ENCODE results near the gene HS3ST3B1. TPM values are rescaled to one million over a fixed set of nuclear protein-coding genes. Genes with fewer than 3 reads are reported as not detected.

HS3ST3B1 gene
- total RNA-seq, 1 donor from 2014 or later: 0.13 TPM

DNA sequence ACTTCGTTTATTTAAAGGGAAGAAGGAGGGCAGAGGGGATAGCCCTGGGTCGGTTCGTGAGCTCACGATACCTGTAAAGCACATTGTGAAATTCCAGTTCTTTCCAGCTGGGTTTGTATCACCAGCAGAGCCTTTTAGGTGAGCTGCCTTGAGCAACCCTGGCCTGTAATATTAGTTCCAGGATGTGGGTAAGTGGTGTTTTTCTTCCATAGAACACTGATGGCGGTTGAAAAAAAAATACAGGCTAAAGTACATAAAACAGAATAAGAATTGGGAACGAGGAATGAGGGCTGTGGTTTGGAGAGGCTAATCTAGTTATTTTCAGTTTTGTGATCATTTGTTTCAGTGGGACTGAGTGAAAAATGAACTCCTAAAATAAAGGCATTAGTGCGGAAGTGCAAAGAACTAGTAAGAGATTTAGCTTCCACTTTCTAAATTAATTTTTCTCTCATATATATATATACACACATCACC is 20.6 kb downstream of the HS3ST3B1 start:
- DNase-seq (ENCODE audit: low read depth, low spot score): no peak

DNA sequence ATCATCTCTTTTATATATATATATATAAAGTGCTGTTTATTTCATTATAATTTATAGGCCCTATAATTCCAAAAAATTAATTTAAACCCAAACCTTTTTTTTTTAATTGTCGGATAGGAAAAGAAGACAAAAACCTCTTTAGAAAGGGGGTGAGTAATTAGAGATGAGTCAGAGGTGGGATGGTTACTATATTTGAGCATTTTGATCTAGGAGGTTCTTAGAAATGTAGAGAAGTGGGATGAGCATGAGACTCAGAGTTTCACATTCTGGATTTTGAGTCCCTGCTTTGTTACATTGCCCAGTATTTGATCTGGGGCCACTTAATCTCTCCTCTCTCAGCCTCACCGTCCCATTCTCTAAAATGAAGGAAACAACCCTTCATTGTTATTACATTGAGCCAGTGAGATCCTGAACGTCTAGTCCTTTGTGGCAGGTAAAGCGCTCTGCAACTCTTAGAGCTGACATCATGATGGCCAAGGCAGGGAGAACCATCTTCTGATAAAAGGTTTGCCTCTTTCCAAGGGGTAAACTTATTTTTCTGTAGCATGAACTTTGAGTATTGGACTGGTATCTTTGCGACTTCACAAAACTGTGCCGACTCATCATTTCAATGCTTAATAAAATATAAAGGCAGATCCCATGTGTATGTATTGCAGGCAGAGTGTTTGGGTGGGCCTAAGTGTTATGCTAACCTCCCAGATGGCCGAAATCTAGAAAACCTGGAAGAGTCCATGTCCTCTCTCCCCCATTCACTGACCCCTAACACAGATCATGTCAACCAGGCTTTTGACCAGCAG is 21.3 kb downstream of the HS3ST3B1 start:
- DNase-seq (ENCODE audit: low read depth, low spot score): no peak

GRCh38 chr17:14323522-14323981 is 22.7 kb downstream of the HS3ST3B1 start:
- DNase-seq (ENCODE audit: low read depth, low spot score): no peak

GRCh38 chr17:14325618-14326167 is 24.8 kb downstream of the HS3ST3B1 start:
- DNase-seq (ENCODE audit: low read depth, low spot score): no peak

DNA sequence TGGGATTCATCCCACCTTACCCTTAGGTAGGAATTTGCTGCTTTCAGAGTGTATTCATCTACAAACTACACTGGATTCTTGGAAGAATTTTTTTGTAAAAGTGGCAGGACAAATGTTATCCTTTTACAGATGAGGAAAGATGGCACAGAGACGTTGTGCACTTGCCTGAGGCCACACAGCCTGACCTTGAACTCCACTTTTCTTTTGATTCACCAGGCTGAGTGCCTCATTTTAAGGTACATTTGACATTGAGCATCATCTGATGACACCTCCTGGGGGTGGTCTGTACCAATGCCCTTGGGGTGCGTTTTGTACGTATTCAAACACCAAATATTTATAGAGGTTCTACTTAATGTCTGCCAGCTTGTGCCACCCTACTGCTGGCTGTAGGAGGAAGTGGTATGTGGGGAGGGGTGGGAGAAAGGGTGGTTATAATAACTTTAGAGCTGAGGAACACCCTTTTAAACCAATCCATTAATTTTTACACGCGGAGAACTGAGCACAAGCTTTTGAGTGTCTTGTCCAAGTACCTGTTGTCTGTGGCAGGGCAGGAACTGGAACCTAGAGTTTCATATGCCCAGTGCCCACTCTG is 29.1 kb downstream of the HS3ST3B1 start:
- no peak for DNase-seq (ENCODE audit: low read depth, low spot score)

- no peak for DNase-seq (ENCODE audit: low read depth, low spot score)
Measured at GRCh38 chr17:14330492-14330962, 29.6 kb downstream of the HS3ST3B1 start.

DNA sequence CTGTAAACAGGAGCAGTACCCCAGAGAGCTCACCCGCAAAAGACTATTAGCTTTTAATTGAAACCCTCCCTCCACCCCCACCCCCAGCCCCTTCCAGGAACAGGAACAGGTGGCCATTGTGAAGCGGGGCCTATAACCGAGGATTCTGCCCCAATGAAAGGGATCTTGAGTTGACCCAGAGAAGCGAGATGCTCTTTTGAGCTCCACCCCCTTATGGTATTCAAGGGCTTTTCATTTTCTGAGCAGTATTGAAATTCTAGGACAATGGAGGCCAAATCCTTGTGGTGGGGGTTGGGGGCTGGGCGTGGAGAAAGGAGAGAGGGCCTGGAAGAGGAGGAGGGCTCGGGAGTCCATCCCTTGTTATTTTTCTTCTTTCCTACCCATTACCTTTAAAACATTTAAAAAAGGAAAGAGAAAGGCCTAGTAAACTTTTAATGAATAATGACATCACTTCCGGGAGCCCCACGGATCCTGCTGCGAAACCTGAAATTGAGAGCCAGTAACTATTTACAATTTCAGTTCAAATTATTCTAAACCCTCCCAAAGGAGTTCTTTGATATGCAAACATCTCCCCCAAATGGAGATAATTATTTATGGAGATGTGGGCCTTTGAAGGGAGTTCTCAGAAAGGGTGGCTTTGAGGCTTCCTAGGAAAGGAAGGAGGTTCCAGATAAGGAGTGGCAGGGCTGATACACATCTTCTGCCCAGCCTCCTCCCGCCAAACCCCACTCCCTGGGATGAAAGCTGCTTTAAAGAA is 30.5 kb downstream of the HS3ST3B1 start:
- no peak for DNase-seq (ENCODE audit: low read depth, low spot score)

DNA sequence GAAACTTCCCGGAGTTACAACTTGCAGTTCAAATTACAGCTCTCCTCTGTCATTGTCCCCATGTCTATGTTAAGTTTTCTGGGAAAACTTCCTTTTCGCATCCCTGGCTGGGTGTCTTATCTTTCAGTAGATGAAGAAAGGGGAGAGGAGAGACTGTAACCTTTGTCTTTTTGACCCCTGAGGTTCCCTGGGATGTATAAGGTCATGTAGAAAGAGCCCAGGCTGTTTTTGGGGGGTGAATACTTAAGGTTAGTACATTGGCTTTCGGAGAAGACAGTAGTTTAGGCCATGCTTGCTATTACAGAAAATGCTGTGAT is 31.1 kb downstream of the HS3ST3B1 start:
- no peak for DNase-seq (ENCODE audit: low read depth, low spot score)

DNA sequence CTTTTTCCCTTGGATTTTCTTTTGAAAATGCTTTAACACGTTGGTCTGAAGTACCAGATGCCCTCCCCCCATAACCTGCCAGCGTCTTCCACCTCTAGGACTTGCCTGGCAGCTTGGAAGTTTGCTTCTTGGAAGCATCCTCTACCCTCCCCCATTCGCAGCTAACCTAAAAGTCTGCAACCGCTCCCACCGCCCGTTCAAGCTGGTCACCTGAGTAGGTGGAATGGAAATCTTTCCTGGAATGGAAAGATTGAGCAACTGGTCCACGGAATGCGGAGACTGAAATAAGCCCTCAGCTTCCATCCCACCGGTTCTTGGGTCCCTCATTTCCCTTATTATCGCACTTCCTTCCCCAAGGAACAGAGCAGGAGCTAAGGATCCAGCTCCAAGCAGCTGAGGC is 31.4 kb downstream of the HS3ST3B1 start:
- DNase-seq (ENCODE audit: low read depth, low spot score): no peak

- DNase-seq (ENCODE audit: low read depth, low spot score): no peak
Measured at GRCh38 chr17:14333506-14333905, 32.6 kb downstream of the HS3ST3B1 start.

- no peak for DNase-seq (ENCODE audit: low read depth, low spot score)
Measured at GRCh38 chr17:14334276-14334840, 33.5 kb downstream of the HS3ST3B1 start.

DNA sequence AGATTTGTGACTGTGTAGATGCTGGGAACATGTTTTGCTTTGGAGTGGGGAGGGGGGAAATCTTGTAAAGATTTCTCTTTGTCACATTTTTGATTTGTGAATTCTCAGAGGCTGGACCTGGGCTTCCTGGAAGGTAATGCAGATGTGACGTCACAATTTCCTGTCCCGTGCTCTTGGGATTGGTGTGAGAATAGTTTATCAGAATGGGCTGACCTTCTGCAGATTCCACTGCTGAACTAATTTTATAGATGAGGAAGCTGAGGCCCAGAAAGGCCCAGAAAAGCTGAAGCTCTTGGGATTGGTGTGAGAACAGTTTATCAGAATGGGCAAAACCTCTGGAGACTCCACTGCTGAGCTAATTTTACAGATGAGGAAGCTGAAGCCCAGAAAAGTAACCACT is 34.0 kb downstream of the HS3ST3B1 start:
- no peak for DNase-seq (ENCODE audit: low read depth, low spot score)

- no peak for DNase-seq (ENCODE audit: low read depth, low spot score)
Measured at GRCh38 chr17:14336418-14336817, 35.5 kb downstream of the HS3ST3B1 start.

DNA sequence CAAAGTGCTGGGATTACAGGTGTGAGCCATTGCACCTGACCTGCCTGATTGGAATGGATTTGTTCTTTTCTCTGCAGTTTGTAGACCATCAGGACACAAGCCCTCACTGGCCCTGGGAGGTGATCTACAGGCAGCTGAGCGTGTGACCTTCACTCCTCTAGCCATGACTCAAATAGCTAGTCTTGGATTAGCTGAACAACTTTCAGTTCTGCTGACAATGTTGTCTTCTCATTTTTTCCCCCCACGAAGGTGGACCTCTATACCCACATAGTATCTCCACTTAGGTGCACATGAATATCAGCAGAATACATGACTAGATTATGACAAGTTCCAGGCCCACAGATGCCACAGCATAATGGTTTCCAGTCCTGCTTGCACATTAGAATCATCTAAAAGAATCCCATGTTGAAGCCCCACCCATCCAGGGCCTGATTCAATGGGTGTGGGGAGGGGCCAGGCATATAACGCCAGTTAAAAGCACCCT is 36.8 kb downstream of the HS3ST3B1 start:
- no peak for DNase-seq (ENCODE audit: low read depth, low spot score)

GRCh38 chr17:14340857-14341754 is 40.2 kb downstream of the HS3ST3B1 start:
- DNase-seq (ENCODE audit: low read depth, low spot score): no peak

DNA sequence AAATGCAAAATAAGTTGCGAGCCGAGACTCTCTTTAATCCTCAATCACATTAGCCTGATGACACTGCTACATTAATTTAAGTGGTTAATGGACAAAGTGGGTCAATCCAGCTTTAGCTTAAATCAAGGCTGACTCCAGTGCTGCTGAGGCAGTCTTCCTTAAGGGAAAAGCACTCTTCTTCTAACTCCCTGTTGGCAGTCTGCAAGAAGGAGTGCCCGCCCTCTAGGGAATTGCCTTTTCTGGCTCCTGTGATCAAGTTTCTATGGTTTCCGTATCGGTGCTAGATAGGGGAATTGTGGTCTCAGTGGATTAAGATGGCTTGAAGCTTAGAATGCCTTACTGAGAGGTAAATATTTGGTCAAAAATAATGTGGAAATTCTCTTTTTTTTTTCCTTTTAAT is 41.0 kb downstream of the HS3ST3B1 start:
- DNase-seq (ENCODE audit: low read depth, low spot score): no peak

DNA sequence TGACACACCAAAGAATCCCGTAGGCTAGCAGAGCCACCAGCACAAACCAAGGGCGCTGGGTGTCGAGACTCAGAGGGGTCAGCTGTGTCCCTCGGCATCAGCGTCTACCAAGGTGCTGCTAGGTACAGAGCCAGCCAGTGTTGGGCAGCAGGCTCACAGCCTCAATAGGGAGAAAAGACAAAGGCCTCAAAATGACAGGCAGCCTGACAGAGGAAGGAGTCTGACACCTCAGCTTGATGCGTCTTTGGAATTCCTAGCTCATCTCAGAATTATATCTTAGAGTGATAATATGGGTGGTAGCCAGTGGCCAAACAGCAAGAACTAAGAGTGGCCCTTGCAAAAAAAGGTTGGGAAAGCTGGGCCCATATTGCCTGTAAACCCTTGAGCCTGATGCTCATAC is 45.9 kb downstream of the HS3ST3B1 start:
- DNase-seq (ENCODE audit: low read depth, low spot score): no peak

DNA sequence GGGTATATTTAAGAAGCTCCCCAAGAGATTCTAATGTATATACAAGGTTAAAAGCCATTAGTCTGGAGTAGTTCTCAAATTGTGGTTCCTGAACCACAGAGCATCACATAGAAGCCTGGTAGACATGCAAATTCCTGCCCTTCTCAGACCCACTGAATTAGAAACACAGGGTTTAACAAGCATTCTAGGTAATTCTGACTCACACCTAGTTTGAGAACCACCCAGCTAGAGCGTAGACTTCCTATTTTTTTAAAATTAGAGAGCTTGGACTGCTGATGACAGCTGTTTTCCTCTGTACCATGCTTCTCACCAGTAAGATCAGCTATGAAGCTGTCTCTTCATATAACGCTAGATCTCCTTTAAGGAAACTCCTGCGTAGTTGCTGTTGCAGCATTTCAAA is 50.6 kb downstream of the HS3ST3B1 start:
- DNase-seq (ENCODE audit: low read depth, low spot score): no peak

DNA sequence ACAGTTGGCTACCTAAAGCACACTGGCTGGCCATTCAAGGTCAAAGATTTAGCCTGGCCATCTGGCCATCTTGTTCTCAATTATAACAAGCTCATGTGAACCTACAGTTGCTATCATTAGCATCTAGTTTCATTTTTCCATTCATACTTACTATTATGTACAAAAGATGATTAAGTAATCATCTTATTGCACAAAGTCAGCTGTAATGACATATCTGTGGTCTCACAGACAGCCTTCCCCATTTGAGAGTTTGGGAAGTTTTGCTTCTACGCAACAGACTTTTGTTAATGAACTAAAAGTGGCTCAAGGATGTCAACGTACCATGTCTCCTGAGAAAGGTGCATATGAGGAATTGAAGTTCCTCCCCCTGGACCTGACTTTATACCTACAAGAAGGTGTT is 51.3 kb downstream of the HS3ST3B1 start:
- no peak for DNase-seq (ENCODE audit: low read depth, low spot score)

DNA sequence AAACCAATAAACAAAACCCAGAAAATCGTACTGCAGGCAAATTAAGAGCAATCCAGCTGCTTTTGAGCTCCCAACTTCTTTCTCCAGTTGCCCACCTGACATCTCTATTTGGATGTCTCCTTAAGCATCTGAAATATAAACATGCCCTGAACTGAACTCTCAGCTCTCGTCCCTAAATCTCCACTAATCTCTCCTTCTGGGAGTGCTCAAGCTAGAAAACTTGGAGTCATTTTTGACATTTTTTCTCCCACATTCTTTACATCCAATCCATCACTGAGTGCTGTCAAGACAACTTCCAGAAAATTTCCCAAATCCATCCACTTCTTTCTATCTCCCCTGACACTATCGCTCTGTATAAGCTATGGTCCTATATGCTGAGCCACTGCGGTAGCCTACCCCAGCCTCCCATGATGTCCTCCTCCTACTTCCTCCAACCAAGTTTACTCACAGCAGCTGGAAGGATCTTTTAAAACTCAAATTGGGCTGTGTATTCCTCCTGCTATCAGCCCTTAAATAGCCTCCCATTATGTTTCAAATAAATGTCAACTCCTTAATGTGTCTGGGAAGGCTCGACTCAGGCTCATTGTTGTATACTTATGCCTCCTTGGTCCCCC is 53.1 kb downstream of the HS3ST3B1 start:
- DNase-seq (ENCODE audit: low read depth, low spot score): no peak
